GM12891 (cell line): ENCODE results near the gene RAPGEF2.

Experiments
- POLR2A ChIP-seq: IDR thresholded peaks from 2 replicates; pipeline ENCODE4 v1.6.1; 2011; ENCODE audit warnings: low read depth, low read length, control low read depth
- POLR2AphosphoS5 ChIP-seq: IDR thresholded peaks from 2 replicates; pipeline ENCODE4 v1.6.1; 2011; ENCODE audit warnings: low read depth, low read length, control low read depth
- TAF1 ChIP-seq: IDR thresholded peaks from 2 replicates; pipeline ENCODE4 v1.6.1; 2011; ENCODE audit warnings: low read depth, low read length, control low read depth

GRCh38 chr4:159284113-159284512 lies 181.2 kb downstream of the RAPGEF2 start:
- TF ChIP-seq TAF1 (no peak), POLR2A (no peak), POLR2AphosphoS5 (no peak)
